Adrenal gland (tissue), 5 donors: Measurements from ENCODE around the gene TCN2.
A peak's percentile ranks its signal among the peaks of the same experiment; 100 is the strongest.

Experiments
- CTCF ChIP-seq, 6 experiments: fragments of 450-650 bp in 4 of 6; fragments of 200-600 bp in 2 of 6; sonication (generic) in 1 of 6; IDR thresholded peaks; 1 replicate in 5 of 6; 2 replicates in 1 of 6; pipeline versions ENCODE4 v1.5.1 to v1.8.0; 2016 to 2021; ENCODE audit warnings: antibody characterized with exemption in 6 of 6, mild to moderate bottlenecking in 2 of 6, moderate library complexity in 1 of 6
- POLR2A ChIP-seq, 2 donors: fragments of 450-650 bp; IDR thresholded peaks; one replicate each; pipeline ENCODE4 v1.6.1; 2017; ENCODE audit warnings: antibody characterized with exemption in 2 of 2, mild to moderate bottlenecking in 2 of 2, moderate library complexity in 1 of 2
- donor health status: DM: no; HTN: no; CAD: no.

DNA sequence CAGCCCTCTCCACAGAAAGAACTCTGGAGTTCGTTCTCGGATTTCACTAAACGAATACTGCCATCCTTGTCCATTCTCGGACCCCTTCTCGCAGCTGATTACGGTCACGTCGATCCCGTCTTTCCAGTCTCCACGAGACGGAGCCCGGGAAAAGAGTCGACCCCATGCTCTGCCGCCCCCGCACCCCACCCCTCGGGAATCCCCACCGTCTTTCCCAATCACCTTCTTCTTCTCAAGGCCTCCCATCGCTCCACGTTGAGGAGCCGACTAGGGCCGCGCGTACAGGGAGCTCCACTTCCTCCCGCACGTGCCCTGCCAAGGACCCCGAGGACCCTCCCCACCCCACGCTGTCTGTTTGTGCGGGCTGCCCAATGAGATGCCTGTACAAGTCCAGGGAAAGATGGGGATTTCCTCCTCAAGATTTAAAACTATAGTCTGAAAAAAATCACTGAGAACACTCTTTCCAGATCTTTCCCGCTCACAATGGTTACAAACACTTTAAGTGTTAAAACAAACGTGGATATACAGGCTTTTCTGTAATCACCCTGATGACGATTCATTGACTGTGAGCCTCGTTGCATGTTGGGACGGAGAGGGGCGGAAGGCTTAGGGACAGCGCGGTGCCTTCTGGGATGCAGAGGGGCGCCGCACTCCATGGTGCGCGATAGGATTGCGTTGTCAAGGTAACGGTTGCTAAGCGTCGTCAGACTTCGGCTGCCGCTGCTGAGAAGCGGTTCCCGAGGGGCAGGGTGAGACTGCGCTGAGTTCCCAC, 15.2 kb upstream of the TCN2 start, which contains the start of gene PES1:
- no peak for TF ChIP-seq CTCF (IDR thresholded peaks at IDR 0.05)
- TF ChIP-seq POLR2A (IDR thresholded peaks at IDR 0.05), result peak in 1 of 2 donors; percentile 37
